Measurements from ENCODE around the gene EVI5. TPM values are rescaled to one million over a fixed set of nuclear protein-coding genes. Genes with fewer than 3 reads are reported as not detected.

EVI5 gene
- total and polyA plus RNA-seq, 2 donors (not counting 1 experiment from before 2014, with no cell fraction given) = 1.5 to 36.3 TPM

- H3K27ac ChIP-seq (ENCODE audit: low read length in 2 of 2) = no peak overlapping the region
- intact Hi-C loops (cut with micrococcal nuclease) = loop anchor here (10.0 kb wide), 2 partner anchors 51 to 111 kb away; no protein-coding TSS in a partner anchor
- under 1% methylated on average over 54 of the region's 56 CpGs for WGBS (ENCODE audit: insufficient coverage)
- TF ChIP-seq CTCF (IDR thresholded peaks at IDR 0.05) (no peak), EZH2 (IDR thresholded peaks at IDR 0.05; ENCODE audit: borderline replicate concordance, insufficient read depth, low read depth, low read length, poor library complexity, severe bottlenecking) (no peak)
- H2AFZ ChIP-seq (ENCODE audit: insufficient read depth, low read depth, low read length, poor library complexity, severe bottlenecking) = peak overlapping the region; percentile 89
- peaks cover 31 to 40% of the 10 kb centered on the region in 2 donors for H3K4me1 ChIP-seq (ENCODE audit: control insufficient read depth in 2 of 2, insufficient read depth in 2 of 2, low read length in 2 of 2)
- DNase-seq = peak; percentile 53
- no peaks in the 10 kb centered on the region for H4K20me1 ChIP-seq (ENCODE audit: control insufficient read depth, insufficient read depth, low read length, poor library complexity, severe bottlenecking)
- Mint-ChIP-seq H3K4me1 (peaks cover 32% of the 10 kb centered on the region), H3K27me3 (peaks cover 28% of the 10 kb centered on the region), H3K27ac (no peak overlapping the region), H3K9me3 (ENCODE audit: insufficient read depth) (no peaks in the 10 kb centered on the region), H3K4me3 (peak overlapping the region; percentile 87)
- no peaks in the 10 kb centered on the region for H3K79me2 ChIP-seq (ENCODE audit: control insufficient read depth, insufficient read depth, low read length)
- H3K9me3 ChIP-seq (ENCODE audit: control extremely low read depth in 1 of 3, control insufficient read depth in 2 of 3, insufficient read depth in 1 of 3, low read length in 2 of 3) = peaks cover 0 to 13% (median 0%) of the 10 kb centered on the region in 3 donors
- POLR2A ChIA-PET = no interaction called here
- CTCF ChIA-PET = interaction anchor here (0.7 to 1.6 kb wide), 2 partner anchors 172 to 492 kb away, joined by 3 read pairs; no protein-coding TSS in a partner anchor
- H3K4me3 ChIP-seq (ENCODE audit: control extremely low read depth in 1 of 5, extremely low read depth in 1 of 5, insufficient read depth in 1 of 5, low read depth in 2 of 5, low read length in 4 of 5) = peak overlapping the region; percentile 42 to 70 (median 60)
- peak overlapping the region; percentile 76 for H3K9ac ChIP-seq (ENCODE audit: low read length)
- H3K4me2 ChIP-seq (replicated peaks; ENCODE audit: low read depth, low read length, poor library complexity, severe bottlenecking) = peak overlapping the region; percentile 95
- no peaks in the 10 kb centered on the region for H3K36me3 ChIP-seq (replicated peaks in 1 of 2; ENCODE audit: control extremely low read depth in 1 of 2, control insufficient read depth in 1 of 2, extremely low read depth in 1 of 2, insufficient read depth in 2 of 2, low read length in 1 of 2)
- H3K27me3 ChIP-seq (replicated peaks in 1 of 4; ENCODE audit: control extremely low read depth in 1 of 4, control insufficient read depth in 3 of 4, insufficient read depth in 4 of 4, low read length in 3 of 4) = peaks cover 0 to 54% (median 19%) of the 10 kb centered on the region in 4 experiments
- no peak for ATAC-seq (ENCODE audit: low read depth)
These were observed 301.1 kb downstream of the EVI5 start for GRCh38 chr1:92483610-92484471.

Measured in B cell (primary cell).